ENCODE results near the gene GAB4.

DNA sequence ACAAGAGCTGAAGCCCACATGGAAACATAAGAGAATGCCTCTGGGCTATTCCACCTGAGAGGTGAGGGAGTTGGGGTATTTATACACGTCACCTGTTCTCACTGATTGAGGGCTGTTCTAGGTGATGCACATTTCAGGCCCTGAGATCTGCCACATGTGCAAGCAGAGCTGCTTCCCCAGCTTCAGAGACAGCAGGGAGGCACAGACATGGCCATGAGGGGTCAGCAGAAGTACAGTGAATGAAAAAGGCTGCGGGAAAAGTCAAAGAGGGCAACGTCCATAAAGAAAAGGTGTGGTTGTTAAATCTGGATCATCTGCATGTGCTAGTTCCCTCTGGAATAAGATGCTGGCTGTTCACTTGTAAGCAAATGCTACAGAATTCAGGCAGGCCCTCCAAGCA, 75.4 kb downstream of the GAB4 start:
- no peak for TF ChIP-seq POLR2AphosphoS5 (IDR thresholded peaks at IDR 0.05; ENCODE audit: insufficient read depth, low read depth, low read length)
- TF ChIP-seq, protein P1, sequence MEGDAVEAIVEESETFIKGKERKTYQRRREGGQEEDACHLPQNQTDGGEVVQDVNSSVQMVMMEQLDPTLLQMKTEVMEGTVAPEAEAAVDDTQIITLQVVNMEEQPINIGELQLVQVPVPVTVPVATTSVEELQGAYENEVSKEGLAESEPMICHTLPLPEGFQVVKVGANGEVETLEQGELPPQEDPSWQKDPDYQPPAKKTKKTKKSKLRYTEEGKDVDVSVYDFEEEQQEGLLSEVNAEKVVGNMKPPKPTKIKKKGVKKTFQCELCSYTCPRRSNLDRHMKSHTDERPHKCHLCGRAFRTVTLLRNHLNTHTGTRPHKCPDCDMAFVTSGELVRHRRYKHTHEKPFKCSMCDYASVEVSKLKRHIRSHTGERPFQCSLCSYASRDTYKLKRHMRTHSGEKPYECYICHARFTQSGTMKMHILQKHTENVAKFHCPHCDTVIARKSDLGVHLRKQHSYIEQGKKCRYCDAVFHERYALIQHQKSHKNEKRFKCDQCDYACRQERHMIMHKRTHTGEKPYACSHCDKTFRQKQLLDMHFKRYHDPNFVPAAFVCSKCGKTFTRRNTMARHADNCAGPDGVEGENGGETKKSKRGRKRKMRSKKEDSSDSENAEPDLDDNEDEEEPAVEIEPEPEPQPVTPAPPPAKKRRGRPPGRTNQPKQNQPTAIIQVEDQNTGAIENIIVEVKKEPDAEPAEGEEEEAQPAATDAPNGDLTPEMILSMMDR (IDR thresholded peaks at IDR 0.05; ENCODE audit: extremely low read depth in 1 of 2, insufficient read depth in 1 of 2, low read depth in 1 of 2, low read length in 2 of 2) = no peak
- no peak for TF ChIP-seq POLR2A (IDR thresholded peaks at IDR 0.05; ENCODE audit: low read depth, low read length)
- TF ChIP-seq FOS (IDR thresholded peaks at IDR 0.05; ENCODE audit: borderline replicate concordance, insufficient read depth, low read length) = no peak
